HEK293T (cell line): ENCODE data around the gene DPP3.

ENCODE experiments used
- CTCF ChIA-PET: fragments of 350-600 bp; formaldehyde crosslinking; extraction: SDS; loops from one replicate; lab custom pipeline; 2021; ENCODE audit warnings: antibody characterized with exemption, inconsistent platforms; lab: Yijun Ruan, JAX
- POLR2A ChIA-PET: fragments of 350-600 bp; formaldehyde crosslinking; extraction: SDS; loops from one replicate; lab custom pipeline; 2020; ENCODE audit warnings: antibody characterized with exemption, inconsistent platforms; lab: Yijun Ruan, JAX
- DNase-seq: peaks from one replicate; pipeline ENCODE4 v3.0.0; 2012; ENCODE audit warnings: mixed read lengths; ENCODE audit errors: extremely low spot score
- ARNT ChIP-seq: fragments of 450-650 bp; IDR thresholded peaks from 2 replicates; pipeline ENCODE4 v1.6.1; 2017; ENCODE audit warnings: mild to moderate bottlenecking
- BHLHE40 ChIP-seq: fragments of 450-650 bp; IDR thresholded peaks from 2 replicates; pipeline ENCODE4 v1.6.1; 2016; ENCODE audit warnings: mild to moderate bottlenecking, moderate library complexity, borderline replicate concordance
- CTBP1 ChIP-seq: fragments of 450-650 bp; IDR thresholded peaks from 2 replicates; pipeline ENCODE4 v1.6.1; 2016; ENCODE audit warnings: borderline replicate concordance
- ELF4 ChIP-seq: fragments of 450-650 bp; IDR thresholded peaks from 2 replicates; pipeline ENCODE4 v1.6.1; 2017; ENCODE audit warnings: antibody characterized with exemption
- FOXA1 ChIP-seq: fragments of 450-650 bp; IDR thresholded peaks from 2 replicates; pipeline ENCODE4 v1.6.1; 2016; ENCODE audit warnings: mild to moderate bottlenecking
- FOXK2 ChIP-seq: fragments of 450-650 bp; IDR thresholded peaks from 2 replicates; pipeline ENCODE4 v1.6.1; 2016; ENCODE audit warnings: mild to moderate bottlenecking
- FOXM1 ChIP-seq: fragments of 450-650 bp; IDR thresholded peaks from 2 replicates; pipeline ENCODE4 v1.6.1; 2017; ENCODE audit warnings: mild to moderate bottlenecking, borderline replicate concordance
- HDGF ChIP-seq: fragments of 450-650 bp; IDR thresholded peaks from 2 replicates; pipeline ENCODE4 v1.6.1; 2017; ENCODE audit warnings: antibody characterized with exemption, borderline replicate concordance
- L3MBTL2 ChIP-seq: fragments of 450-650 bp; conservative IDR thresholded peaks from 2 replicates; pipeline ENCODE4 v1.6.1; 2016; ENCODE audit warnings: mild to moderate bottlenecking
- LEF1 ChIP-seq: fragments of 450-650 bp; IDR thresholded peaks from 2 replicates; pipeline ENCODE4 v1.6.1; 2017; ENCODE audit warnings: mild to moderate bottlenecking, borderline replicate concordance
- NFRKB ChIP-seq: fragments of 450-650 bp; IDR thresholded peaks from 2 replicates; pipeline ENCODE4 v1.6.1; 2016; ENCODE audit warnings: mild to moderate bottlenecking, moderate library complexity
- PKNOX1 ChIP-seq: fragments of 450-650 bp; IDR thresholded peaks from 2 replicates; pipeline ENCODE4 v1.6.1; 2016
- SP1 ChIP-seq: fragments of 450-650 bp; IDR thresholded peaks from 2 replicates; pipeline ENCODE4 v1.6.1; 2017
- SUZ12 ChIP-seq: fragments of 450-650 bp; IDR thresholded peaks from 2 replicates; pipeline ENCODE4 v1.6.1; 2016; ENCODE audit warnings: mild to moderate bottlenecking
- TARDBP ChIP-seq: fragments of 450-650 bp; IDR thresholded peaks from 2 replicates; pipeline ENCODE4 v1.6.1; 2016
- ZNF384 ChIP-seq: fragments of 450-650 bp; IDR thresholded peaks from 2 replicates; pipeline ENCODE4 v1.6.1; 2016

DPP3 gene

GRCh38 chr11:66510990-66511339 is 30.7 kb downstream of the DPP3 start:
- no peak for DNase-seq
- TF ChIP-seq ELF4 (no peak), SUZ12 (no peak), CTBP1 (no peak), PKNOX1 (no peak), FOXA1 (no peak), L3MBTL2 (no peak), FOXM1 (no peak), SP1 (no peak), HDGF (no peak), TARDBP (no peak), FOXK2 (no peak), ARNT (no peak), ZNF384 (no peak), LEF1 (no peak), BHLHE40 (no peak), NFRKB (no peak)
- POLR2A ChIA-PET: interaction anchor here (0.6 to 1.5 kb wide), 6 partner anchors 9 to 167 kb away, joined by 3 to 8 read pairs (median 3); partner anchors contain the start of genes MRPL11 and RBM4B
- CTCF ChIA-PET: interaction anchor here (3.9 kb wide), 1 partner anchor 20 kb away, joined by 15 read pairs; no protein-coding TSS in a partner anchor

GRCh38 chr11:66523611-66524010 is 43.4 kb downstream of the DPP3 start:
- TF ChIP-seq SP1: no peak
- TF ChIP-seq CTBP1: no peak
- no peak for TF ChIP-seq PKNOX1
- TF ChIP-seq HDGF: no peak
- TF ChIP-seq ARNT: no peak
- TF ChIP-seq LEF1: no peak
- TF ChIP-seq L3MBTL2: no peak
- no peak for TF ChIP-seq FOXK2
- TF ChIP-seq SUZ12: no peak
- no peak for TF ChIP-seq TARDBP
- TF ChIP-seq ELF4: no peak
- no peak for TF ChIP-seq FOXA1
- no peak for TF ChIP-seq FOXM1
- TF ChIP-seq BHLHE40: no peak
- no peak for TF ChIP-seq ZNF384
- TF ChIP-seq NFRKB: no peak
- POLR2A ChIA-PET: no interaction called here
- CTCF ChIA-PET: no interaction called here
- no peak for DNase-seq

- ChIA-PET CTCF (no interaction called here), POLR2A (no interaction called here)
- TF ChIP-seq L3MBTL2 (no peak), FOXM1 (no peak), ELF4 (no peak), FOXA1 (no peak), FOXK2 (no peak), SP1 (no peak), ARNT (no peak), BHLHE40 (no peak), ZNF384 (no peak), LEF1 (no peak), HDGF (no peak), SUZ12 (no peak), NFRKB (no peak)
- no peak for DNase-seq
Observed at GRCh38 chr11:66524304-66525040, 44.2 kb downstream of the DPP3 start.

GRCh38 chr11:66529069-66529468 is 48.8 kb downstream of the DPP3 start:
- CTCF ChIA-PET: no interaction called here
- TF ChIP-seq ZNF384 (no peak), PKNOX1 (peak; percentile 41; the same call in 1 of the 2 replicates), FOXK2 (no peak)
- no peak for DNase-seq
- POLR2A ChIA-PET: interaction anchor here (0.7 kb wide), 1 partner anchor 16 kb away, joined by 3 read pairs; no protein-coding TSS in a partner anchor

GRCh38 chr11:66529655-66530054 is 49.4 kb downstream of the DPP3 start:
- ChIA-PET POLR2A (no interaction called here), CTCF (no interaction called here)
- DNase-seq: no peak
- no peak for TF ChIP-seq NFRKB
- no peak for TF ChIP-seq CTBP1
- no peak for TF ChIP-seq FOXA1
- TF ChIP-seq L3MBTL2: no peak
- no peak for TF ChIP-seq ZNF384
- TF ChIP-seq HDGF: no peak
- TF ChIP-seq FOXM1: no peak
- TF ChIP-seq PKNOX1: no peak
- TF ChIP-seq FOXK2: no peak
- TF ChIP-seq LEF1: no peak
- TF ChIP-seq SP1: no peak
- no peak for TF ChIP-seq SUZ12
- TF ChIP-seq ARNT: no peak
- TF ChIP-seq ELF4: no peak
- no peak for TF ChIP-seq TARDBP
